NCI-H510A treated with DMSO at 0.1 percent for 48 hours (cell line): ENCODE measurements around the gene FAM53A.
A peak's percentile ranks its signal among the peaks of the same experiment; 100 is the strongest.
"Not testable (repeated sequence)": the region's sequence is repeated elsewhere in the genome, so short reads cannot be mapped to it uniquely, and the experiment has no call there.

Experiments
- DNase-seq: peaks from one replicate; lab custom pipeline; 2025; lab: John Stamatoyannopoulos, UW

FAM53A gene

DNA sequence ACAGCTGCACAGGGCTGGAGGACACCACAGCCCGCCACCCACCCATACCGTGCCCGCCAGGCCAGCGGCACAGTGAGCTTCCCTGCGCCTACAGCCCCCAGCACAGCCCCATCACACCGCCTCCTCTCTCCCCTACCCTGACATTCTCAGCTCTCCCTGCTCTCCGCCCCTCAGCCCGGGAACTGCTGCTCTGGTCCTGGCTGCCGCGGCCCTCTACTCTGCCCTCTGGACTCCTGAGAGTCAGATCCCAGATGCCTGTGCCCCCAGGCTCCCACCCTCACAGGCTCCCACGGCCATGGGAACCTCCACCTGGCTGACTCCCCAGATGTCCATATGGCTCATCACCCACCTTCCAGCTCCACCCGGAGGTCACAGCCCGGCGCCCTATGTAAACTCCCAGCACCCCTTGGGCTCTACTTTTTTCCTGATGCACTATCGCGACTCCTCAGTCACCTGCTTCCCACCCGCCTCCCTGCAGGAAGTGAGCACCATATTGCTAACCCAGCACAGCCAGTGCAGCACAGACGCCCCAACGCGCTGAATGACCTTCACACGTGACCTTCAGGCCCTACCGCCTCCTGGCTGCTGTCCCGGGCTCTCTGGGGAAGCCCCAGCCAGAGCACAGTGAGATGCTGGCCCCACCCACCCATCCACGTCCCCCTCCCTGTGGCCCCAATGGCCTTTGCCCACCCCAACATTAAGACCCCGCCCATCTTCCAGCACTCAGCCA, 23.0 kb downstream of the FAM53A start:
- no peak for DNase-seq

DNA sequence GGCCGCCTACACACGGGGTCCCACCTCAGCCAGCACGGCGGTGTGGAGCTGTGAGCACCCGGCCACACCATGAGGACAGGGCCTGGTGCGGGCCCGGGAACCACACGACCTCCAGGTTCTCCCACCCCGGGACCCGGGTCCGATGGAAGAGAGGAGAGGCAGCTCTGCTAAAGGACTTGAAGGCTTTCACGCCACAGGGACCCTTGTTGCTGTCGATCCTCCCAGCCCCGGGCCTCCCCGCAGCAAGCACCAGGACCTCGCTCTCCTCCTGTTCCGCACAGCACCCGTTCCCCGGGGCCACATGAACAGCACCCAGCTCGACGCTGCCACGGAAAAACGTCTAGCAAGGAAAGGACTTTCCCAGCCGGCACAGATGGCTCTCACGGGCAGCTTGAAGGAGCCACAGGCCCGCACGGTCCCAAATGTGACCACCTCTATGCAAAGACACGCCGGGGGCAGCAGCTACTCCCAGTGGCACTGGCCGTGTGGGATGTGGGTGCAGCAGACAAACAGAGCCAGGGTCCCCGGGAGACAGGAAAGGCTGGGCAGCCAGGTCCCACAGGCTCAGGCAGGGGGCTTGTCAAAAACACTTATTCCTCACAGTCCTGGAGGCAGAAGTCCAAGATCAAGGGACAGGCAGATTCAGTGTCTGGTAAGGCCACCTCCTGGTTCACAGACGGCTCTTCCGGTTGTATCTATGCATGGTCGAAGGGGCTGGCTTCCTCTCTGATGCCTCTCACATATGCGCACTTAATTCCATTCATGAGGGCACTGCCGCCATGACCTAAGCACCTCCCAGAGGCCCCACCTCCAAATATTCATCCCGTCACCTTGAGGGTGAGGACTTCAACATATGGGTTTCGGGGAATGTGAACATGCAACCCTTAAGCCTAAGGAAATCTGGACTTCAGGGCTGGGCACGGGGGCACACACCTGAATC, 24.7 kb downstream of the FAM53A start:
- DNase-seq = no peak

DNA sequence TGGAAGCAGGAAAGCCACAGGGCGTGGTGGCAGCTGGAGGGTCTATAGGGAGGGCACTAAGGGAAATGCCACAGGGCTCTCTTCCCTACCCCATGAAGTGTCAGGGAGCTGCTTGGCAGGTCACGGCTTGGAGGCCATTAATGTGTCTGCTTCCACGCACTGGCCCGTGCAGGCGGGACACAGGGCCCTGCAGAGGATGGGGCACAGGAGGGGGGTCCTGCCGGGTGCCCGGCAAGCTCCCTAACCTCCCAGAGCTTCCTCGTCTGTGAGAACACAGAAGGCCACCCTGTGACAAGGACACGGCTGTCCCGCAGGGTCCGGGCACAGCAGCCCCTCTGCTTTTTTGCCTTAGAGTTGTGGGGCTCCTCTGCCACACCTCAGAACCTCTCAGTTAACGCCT, 25.5 kb downstream of the FAM53A start:
- no peak for DNase-seq

DNA sequence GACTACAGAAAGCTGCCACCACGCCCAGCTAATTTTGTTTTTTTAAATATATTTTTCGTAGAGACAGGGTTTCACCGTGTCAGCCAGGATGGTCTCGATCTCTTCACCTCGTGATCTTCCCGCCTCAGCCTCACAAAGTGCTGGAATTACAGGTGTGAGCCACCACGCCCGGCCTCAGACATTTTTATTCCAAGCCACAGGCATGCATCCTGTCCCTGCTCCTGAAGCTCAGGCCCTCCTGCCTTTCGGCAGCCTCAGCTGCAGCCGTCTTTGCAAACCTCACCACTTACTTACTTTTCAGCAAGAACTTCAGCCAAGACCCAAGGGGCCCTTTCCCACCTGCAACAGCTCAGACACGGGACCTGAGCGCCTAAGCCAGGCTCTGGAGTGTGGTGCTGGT, 26.0 kb downstream of the FAM53A start:
- DNase-seq = no peak

DNA sequence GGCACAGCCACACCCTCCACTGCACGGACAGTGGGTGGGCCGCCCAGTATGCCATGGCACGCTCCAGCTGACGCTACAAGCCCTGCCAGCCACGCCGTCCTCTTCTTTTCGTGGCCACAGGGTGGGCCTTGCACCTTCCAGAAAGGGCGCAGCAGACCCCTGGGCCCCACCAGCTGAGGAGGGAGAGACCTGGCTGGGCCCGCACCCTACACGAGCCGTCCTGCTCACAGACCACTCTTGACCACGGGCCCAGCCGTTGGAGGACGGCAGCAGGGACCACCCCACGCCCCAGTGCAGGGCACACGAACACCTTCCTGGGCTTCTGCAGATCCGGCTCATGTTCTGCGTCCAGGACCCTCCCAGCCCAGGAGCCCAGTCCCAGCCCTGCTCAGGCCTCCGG, 27.1 kb downstream of the FAM53A start:
- no peak for DNase-seq

DNA sequence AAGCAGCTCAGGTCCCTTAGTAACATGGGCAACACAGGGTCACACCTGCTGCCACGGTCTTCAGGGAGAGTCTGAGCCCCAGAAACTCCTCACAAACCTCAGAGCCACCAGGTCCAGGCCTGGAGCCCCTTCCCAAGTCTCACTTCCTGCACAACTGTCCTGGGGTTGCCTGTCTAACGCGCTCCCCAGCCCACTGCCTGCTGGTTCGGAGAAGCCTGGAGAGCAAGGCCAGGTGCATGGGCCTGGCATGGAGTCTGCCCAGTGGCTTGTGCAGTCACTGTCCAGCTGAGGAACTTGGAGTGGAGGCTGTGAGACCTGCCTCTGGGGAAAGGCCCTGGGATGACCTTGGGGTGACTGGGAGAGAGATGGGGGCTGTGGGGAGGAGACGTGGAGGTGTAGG, 28.0 kb downstream of the FAM53A start:
- DNase-seq = no peak

DNA sequence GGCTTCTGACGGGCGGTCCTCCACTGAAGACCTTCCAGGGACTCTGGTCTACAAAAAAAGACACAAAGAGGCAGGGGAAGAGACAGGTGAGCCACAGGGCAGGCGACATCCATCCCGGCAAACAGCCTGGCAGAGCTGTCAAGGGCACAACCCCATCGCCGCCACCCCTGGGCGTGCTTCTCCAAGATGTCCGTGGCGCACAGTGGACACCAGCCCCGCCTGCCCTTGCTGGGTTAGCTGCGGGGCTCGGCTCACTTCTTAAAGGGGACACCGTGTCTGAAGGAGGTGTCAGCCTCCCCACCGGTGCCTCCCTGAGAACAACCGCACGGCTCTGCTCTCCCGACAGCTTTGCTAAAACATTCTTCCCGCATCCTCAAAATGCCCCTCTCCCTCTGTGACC, 28.4 kb downstream of the FAM53A start:
- no peak for DNase-seq

DNA sequence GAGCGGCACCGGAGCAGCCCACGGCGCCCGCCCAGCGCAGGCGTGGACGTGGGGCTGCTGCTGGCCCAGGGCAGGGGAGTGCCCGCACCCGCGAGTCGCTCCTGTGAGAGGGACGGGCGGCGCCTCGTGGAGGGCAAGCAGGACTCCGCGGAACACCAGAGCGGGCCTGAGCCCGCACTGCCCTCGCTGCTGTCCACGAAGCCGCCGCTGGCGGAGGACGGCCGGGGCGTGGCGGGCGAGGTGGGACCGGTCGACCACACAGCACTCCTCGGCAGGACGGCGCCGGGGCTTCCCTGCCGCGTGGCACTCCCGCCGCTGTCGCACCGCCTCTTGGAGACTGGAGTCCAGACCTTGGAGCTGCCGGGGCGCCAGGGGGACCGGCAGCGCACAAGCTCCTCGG, 29.0 kb downstream of the FAM53A start:
- no peak for DNase-seq

DNA sequence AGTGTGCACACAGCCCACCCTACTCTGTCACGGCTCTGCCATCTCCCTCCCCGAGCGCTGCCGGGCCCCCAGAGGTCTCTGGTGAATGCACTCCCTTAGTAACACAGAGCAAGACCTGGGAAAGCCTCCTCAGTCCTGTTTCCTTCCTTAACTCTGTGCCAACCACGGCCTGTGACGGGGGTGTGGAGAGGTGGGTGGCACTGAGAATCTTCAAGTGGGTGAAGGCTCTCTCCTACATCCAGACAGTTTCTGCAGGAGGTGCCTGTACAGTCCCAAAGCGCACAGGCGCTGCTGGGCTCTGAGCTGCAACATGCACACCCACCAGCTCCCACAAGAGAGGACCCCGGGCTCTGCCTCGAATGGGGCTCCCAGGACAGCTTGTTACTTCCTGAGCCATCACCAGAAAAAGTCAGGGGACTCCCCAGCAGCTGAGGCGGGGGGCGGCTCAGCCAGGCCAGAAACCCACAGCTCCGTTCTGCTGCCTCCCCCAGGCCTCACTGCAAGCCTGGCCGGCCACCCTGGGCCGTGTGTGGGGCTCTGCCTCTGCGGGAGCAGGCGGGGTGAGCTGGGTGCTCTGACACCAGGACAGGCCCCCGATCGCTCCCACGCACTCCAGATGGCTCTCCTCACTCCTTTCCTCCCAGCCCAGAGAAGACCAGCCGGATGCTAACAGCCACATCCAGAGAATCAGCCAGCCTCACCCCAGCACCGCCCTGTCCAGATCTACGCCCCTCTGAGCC, 29.7 kb downstream of the FAM53A start:
- DNase-seq = no peak

DNA sequence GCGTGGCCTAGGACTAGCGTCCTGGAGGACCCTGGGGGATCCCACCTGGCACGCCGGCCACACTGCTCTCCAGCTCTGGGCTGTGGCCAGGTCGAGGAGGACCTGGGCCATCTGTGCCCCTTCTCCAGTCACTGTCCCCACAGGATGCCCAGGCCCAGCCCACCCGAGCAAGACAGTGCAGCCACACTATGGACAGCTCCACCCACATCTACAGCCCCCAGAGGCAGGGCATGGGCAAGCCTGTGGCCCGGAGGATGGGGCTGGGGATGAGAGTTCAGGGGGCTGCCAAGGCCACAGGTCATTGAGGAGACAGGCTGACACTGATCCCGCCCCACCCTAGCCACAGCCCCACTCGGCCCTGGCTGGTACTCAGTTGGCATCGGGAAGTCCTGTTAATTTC, 30.3 kb downstream of the FAM53A start:
- DNase-seq = no peak

DNA sequence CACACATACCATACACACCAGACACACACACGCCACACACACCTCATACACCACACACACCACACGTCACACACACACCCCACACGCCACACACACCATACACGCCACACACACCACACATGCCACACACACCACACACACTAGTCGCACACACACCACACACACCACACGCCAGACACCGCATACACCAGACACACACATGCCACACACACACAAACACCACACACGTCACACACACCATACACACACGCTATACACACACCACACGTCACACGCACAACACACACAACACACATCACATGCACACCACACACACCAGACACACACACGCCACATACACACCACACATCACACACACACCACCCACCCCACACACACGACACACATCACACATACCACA, 32.0 kb downstream of the FAM53A start:
- DNase-seq = no peak

DNA sequence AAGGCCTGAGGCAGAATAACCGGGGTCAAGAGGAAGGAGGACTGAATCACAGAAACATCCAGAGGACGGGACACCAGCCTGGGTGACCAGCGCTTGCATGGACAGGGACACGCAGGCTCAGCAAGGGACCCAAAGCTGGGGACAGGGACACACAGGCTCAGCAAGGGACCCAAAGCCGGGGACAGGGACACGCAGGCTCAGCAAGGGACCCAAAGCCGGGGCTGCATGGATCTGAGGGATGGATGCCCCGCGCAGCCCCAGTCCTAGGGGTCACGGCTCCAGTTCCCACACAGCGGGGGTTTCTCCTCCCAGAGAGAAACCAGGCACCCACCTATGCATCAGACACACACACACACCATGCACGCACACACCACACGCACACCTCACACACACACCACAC, 32.5 kb downstream of the FAM53A start:
- no peak for DNase-seq

DNA sequence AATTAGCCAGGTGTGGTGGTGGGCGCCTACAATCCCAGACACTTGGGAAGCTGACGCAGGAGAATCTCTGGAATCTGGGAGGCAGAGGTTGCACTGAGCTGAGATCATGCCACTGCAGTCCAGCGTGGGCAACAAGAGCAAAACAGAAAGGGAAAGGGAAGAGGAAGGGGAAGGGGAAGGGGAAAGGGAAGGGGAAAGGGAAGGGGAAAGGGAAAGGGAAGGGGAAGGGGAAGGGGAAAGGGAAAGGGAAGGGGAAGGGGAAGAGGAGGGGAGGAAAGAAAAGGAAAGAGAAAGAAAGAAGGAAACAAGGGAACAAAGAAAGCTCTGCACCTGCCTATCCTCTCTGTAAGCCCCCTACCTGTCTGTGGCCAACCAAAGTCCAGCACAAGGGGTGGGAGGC, 35.2 kb downstream of the FAM53A start:
- DNase-seq = no peak

DNA sequence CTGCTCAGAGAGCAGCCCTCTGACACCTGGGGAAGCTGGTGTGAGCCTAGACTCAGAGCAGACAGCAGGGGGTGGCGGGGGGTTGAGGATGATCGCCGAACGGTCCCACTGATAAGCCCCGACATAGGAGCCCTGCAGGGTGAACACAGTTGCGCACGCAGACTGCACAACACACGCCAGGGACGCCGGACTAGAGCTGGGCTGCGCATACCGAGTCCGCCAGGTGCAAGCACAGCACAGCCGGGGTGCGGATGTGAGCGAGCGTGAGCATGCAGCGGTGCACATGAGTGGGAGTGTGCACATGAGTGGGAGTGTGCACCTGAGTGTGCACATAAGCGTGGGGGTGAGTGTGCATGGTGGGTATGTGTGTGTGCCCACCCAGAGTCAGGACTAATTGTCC, 36.7 kb downstream of the FAM53A start:
- no peak for DNase-seq

DNA sequence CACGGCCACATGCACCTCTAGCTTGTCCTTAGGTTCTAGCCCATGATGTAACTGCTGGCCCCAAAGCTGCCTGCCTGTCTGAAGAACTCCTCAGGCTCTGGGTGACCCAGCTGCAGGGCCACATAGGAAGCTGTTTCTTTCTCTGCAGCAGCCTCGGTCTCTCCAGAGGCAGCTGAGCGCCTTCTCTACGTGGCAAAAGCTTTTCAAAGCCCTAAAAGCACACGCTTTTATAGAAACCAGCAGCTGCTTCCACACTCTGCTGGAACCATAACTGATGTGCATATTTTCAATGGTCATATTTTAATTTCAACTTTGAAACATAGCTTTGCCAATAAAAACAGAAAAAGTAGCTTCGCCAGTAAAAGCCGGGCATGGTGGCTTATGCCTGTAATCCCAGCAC, 37.4 kb downstream of the FAM53A start:
- DNase-seq = no peak

DNA sequence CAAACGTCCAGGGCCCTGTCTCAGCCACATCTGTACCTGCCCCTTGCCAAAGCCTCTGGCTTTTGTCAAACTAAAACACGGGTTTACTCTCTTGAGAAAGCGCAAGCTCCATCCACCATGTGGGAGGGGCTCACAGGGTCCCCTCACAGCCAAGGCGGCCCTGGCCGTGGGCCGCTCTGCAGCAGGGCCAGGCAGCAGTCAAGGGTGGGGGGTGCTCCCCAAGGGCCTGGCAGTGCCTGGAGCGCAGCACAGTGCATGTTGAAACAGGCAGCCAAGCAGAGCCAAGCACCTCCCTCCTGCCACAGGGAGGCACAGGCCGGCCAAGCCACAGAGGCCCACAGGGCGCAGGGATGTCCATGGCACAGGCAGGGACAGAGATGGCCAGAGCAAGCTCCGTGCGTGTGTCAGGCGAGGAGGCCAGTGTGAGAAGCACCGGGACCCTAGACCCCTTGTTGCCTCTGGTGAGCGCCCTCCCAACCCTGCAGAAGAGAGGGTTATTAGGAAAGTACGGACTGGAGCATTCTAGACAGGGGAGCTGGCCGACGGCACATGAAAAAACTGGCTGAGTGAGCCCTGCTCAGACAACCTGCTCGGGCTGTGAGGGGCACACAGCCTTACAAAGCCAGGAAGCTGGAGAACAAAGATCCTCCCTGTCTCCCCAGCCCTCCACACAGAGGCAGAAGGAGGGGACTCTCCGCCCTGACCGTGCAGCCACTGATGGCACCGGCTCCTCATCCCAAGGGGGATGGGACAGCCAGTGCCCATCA, 39.0 kb downstream of the FAM53A start:
- peak; percentile 35 for DNase-seq

DNA sequence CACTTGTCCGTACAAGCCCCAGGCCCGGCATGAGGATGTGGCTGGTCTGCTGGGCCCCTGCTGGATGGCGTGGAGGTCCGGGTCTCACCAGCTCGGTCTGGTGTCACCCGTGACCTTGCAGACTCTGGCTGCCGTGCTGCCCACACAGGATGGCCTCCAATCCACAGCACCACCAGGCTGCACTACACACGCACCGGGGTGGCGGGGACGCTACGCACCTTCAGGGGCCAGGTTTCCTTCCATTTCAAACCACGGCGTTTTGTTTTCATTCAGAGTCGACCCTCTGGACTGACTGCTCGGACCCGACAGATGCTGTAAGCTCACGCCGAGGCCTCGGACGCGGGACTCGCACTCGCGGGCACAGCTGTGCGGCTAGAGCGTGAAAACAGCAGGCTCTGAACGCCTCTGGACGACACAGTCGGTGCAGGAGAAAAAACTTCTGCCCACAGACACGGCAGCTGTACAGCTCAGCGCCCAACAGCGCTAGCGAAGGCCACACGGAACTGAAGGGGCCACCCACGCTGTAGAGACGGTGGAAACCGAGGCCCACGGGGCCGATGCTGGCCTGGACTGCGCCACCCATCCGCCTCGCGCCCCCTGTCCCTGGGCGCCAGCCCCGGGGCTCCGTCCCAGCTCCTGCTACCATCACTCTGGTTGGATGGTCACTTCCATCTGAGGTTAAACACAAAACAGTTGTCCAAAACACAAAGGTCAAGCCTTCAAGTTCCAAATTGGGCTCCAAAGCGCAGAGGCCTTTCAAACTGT, 40.0 kb downstream of the FAM53A start:
- DNase-seq = no peak

DNA sequence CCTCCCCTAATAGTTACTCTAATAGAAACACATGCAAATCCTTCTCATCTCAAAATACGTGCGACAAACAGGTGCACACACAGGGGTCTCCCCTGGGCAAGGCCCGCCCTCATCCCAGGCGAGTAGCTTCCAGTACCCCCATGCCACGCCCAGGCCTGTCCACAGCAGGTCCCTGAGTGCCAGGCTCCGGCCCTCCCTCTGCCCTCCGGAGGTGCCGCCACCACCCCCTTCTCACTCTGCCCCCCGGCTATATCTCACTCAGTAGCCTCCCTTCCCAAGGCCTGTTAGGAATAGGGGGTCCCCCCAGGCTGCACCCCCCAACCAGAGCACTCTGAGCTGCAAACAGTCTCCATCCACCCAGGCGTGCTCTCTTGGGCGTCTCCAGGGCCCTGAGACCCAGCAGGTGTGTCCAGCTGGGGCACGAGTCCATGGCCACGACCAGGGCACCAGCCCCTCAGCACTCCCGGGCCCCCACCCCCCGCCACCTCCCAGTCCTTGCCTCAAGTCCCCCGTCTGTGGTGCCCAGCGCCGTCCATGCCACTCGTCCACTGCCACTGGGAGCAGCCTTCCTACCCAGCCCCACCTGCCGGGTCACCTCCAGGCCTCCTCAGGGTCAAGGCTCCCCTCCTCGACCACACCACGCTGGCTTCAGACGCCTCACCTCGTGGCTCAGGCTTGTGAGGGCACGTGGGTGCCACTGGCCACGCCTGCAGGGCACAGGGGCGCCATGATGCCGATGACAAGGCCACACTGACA, 41.7 kb downstream of the FAM53A start:
- DNase-seq = no peak

DNA sequence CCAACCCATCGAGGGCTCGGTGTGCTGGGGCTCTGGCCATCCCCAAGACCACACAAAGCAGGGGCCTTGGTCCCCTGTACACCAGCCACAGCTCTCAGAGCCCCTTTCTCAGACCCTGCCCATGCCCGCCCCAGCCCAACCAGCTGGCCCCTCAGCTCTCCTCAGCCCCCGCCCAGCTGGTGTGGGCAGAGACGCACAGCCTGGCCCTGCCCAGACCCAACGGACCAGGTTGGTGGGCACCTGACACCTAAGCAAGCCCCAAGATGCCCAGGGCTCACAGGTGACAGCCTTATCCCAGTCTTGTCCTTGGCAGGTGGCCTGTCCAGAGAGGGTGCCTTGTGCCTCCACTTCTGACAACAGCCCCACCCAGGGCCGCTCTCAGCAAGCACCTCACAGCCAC, 42.4 kb downstream of the FAM53A start:
- DNase-seq = no peak

DNA sequence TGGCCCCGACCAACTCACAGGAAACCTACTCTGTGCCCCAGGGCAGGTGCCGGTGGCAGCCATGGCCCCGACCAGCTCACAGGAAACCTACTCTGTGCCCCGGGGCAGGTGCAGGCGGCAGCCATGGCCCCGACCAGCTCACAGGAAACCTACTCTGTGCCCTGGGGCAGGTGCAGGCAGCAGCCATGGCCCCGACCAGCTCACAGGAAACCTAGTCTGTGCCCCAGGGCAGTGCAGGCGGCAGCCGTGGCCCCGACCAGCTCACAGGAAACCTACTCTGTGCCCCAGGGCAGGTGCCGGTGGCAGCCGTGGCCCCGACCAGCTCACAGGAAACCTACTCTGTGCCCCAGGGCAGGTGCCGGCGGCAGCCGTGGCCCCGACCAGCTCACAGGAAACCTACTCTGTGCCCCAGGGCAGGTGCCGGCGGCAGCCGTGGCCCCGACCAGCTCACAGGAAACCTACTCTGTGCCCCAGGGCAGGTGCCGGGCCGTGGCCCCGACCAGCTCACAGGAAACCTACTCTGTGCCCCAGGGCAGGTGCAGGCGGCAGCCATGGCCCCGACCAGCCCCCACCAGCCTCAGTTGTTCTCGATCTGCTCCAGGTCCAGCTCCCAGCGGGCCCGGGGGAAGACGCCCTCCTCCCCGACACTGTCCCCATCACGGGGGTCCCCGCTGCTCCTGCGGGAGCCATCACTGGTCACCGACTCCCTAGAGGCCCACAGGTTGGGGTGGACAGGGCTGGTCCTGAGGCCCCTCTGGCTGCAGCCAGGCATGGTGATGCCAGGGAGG, 43.2 kb downstream of the FAM53A start:
- not testable (repeated sequence) for DNase-seq
